RPMI8226 (cell line): ENCODE measurements around the gene EME2.
A peak's percentile ranks its signal among the peaks of the same experiment; 100 is the strongest.
"Not testable (repeated sequence)": the region's sequence is repeated elsewhere in the genome, so short reads cannot be mapped to it uniquely, and the experiment has no call there.

Experiments
- DNase-seq: peaks from one replicate; pipeline ENCODE4 v3.0.0-alpha.2; 2015

EME2 gene

DNA sequence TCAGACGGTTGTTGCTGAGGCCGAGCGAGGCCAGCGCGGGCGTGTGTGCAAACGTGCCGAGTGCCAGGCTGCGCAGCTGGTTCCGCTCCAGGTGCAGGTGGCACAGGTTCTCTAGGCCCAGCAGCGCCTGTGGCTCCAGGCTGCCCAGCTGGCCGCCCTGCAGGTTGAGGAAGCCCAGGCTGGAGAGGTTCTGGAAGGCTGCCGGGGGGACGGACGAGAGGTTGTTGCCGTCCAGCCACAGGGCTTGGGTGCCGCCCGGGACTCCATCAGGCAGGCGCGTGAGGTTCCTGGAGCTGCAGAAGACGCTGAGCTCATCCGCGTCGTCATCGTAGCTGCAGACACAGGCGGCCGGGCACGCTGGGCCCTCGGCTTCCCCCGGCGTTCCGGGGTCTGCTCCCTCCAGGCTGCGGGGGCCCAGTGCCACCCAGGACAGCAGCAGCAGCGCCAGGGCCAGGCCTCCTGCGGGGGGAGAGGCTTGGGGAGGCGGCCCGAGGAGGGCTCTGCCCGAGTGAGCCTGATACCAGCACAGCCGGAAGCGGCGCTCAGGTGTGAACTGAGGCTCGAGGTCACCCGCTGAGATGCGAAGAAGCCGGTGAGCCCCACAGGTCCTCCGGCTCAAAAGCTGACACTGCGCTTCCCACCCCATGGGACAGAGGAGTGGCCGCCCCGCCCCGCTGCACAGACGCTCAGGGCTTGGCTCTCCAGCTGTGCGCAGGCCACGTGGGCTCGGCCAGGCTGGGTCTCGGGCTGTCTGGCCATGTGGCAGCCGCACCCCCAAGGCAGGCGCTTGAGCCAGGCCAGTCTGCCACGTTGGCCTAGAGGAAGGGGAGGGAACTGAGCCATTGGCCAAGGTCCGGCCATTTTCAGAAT, 19.6 kb downstream of the EME2 start:
- DNase-seq, result no peak

DNA sequence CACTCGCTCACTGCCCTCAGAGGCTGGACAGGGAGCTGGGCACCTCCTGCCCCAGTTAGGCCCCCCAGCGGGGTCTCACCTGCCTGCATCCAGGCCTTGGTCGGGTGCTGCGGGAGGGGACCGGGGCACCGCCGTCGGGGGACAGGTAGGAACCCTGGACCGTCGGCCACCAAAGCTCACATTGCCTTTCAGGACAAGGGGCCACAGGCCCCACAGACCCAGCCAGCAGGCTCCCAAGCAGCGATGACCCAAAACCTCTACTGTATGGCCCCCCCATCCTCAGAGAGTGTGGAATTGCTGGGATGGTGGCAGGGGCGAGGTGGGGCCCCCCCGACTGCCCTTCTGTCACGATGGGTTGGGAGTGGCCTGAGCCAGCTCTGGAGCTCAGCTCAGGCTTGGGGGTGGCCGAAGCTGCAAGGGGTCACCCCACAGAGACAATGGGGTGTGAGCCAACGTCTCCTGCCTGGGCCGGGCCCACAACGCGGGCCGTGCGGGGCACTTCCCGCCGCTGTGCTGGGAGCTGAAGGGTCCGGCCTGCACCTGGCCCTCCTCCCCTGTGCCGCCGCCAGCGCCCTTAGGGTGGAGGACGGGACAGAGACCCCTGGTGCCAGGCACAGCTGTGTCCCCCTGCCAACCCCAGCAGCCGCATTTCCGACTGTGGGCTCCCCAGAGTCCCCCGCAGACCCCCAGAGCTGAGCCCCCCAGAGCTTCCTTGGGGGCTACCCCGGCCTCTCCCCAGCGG, 20.4 kb downstream of the EME2 start:
- DNase-seq, result no peak

DNA sequence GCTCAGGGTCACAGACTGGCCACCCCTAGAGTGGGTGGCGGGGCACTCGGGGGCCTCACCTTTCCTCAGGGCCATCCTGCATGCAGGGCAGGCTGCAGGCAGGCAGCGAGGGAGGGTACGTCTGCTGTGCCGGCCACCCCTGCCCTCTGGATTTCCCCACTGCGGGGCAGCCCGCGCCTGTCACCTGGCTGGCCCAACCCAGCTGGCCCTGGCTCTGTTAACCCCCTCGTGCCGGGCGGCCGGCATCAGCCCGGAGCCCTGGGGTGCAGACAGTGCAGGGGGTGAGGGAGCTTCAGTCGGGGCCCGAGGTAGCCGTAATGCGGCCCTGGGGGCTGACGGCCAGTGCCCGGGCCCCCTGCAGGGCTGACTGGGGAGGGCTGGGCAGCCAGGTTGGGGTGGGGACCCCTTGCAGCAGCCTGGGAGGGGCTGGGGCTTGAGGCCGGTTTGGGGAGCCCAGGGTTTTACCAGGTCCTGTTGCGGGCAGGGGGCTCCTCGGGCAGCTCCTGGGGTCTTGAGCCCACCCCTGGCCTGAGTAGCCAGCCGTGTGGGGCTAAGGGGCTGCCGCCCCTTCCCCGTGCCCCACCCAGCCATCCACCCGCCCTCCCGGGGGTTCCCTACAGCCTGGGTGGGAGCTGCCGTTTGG, 21.1 kb downstream of the EME2 start, which contains the start of gene IGFALS:
Gene IGFALS (minus strand): TSS at position 128 of the 643 bp plus-strand sequence. CDS start 53 bp downstream, at position 75.
- no peak for DNase-seq

DNA sequence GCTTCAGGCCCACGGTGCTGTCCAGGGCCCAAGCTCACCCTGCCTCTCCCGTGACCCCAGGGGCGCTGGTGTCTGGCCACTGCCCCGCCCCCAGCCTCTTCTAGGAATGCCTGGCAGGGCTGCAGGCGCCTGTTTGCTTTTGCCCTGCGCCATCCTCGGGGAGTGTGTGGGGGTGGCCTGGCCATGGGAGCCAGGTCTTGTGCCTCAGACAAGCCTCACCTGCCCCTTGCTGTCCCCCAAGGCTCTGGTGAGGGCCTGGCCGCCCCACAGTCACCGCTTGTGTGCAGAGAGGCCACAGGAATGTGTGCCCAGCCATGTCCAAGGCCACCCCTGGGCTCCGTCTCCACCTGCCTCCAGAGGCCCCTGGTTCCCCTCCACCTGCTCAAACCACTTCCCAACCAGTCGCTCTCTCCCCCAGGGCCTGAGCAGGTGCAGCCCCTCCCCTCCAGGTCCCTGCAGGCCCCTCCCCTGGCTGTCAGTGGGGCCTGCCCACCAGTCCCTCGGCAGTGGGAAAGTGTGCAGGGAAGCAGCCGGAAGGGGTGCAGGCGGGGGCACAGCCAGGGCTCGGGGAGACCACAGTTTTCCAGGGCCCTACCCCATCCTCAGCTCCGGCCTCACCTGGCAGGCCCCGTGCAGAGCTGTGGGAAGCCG, 21.7 kb downstream of the EME2 start:
- DNase-seq, result no peak

DNA sequence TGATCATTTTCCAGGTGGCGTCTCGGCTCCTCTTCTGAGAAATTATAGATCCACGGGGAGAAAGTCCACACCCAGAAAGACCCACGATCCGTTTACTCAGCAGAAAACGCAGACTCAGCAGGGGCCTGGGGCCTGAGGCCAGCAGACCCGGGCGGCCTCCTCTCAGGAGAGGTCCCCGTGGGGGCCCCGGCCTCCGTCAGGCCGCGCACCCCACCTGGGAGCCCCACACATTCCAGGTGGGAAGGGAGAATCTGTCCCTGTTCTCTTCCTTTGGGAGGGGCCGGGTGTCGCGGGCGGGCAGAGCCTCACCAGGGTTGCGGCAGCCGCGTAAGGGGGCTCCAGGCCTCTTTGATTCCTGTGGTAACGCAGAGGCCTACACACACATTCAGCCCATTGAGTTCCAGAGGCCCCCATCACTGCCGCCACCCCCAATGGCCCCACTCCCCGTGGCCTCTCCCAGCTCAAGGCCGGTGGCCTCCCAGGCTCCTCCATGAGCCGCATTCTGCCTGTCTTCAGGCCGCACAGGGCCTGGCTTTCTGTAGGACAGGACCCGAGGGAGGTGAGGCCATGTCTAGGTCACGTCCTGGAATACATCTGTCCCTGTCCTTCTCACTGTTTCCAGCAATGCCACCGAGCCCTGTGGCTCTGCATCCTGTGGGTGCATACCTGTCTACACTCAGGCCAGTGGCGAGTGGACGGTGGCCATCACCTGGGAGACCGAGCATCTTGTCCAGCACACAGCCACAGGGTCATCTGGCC, 22.5 kb downstream of the EME2 start:
- DNase-seq, result no peak

DNA sequence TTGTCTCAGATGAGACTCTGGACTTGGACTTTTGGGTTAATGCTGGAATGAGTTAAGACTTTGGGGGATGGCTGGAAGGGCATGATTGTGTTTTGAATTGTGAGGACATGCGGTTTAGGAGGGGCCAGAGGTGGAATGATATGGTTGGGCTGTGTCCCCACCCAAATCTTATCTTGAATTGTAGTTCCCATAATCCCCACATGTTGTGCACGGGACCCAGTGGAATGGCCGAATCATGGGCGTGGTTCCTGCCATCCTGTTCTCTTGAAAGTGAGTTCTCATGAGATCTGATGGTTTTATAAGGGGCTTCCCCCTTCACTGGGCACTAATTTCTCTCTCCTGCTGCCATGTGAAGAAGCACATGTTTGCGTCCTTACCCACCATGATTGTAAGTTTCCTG, 26.7 kb downstream of the EME2 start:
- not testable (repeated sequence) for DNase-seq

DNA sequence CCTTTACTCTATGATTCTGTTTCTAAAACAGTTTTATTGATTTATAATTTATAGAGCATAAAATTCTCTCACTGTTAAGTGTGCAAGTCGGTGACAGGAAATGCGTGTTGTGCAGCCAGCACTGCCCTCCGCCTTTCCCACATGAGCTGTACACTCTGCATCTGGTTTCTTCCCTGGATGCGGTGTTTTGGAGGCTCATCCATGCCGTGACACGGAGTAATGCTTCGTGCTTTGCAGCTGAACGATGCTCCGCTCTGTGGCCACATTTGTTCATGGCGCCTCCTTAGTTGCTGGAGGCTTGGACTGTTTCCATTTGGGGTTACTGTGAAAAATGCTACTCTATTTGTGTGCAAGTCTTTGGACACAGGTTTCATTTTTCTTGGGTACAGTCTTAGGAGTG, 28.1 kb downstream of the EME2 start:
- DNase-seq, result no peak

DNA sequence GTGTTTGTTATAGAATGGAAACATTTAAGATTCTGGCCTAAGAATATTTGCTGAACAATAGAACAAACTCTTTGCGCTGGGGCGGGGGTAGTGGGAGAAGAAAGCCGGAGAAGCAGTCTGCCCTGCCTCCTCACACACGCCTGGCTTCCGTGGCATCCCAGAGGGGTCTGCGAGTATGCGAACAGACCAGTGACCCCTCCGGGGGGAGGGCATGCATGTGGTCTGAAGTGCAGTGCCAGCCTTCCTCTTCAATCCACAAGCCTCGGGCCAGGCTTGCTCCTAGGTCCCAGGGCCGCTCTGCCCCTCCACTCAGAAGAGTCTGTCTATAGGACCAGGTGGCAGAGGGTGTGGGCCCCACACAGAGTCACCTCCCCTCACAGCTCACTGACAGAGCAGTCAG, 35.0 kb downstream of the EME2 start:
- no peak for DNase-seq

DNA sequence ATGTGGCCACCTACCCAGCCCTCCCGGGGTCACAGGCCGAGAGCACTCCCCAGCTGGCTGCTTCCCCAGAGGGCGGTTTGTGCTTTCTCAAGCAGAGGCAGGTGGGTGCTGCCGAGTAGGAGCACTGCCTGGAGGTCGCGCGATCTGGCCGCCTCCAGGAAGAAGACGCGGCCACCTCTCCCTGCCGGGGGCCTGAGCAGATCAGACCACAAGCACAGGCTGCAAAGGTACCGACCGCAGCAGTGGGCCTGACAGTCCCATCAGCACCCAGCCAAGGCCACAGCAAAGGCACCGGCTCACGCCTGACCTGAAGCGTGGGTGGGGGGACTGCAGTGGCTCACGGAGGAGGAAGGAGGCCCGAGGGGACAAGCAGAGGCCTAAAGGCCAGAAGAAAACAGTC, 36.1 kb downstream of the EME2 start:
- DNase-seq, result no peak

DNA sequence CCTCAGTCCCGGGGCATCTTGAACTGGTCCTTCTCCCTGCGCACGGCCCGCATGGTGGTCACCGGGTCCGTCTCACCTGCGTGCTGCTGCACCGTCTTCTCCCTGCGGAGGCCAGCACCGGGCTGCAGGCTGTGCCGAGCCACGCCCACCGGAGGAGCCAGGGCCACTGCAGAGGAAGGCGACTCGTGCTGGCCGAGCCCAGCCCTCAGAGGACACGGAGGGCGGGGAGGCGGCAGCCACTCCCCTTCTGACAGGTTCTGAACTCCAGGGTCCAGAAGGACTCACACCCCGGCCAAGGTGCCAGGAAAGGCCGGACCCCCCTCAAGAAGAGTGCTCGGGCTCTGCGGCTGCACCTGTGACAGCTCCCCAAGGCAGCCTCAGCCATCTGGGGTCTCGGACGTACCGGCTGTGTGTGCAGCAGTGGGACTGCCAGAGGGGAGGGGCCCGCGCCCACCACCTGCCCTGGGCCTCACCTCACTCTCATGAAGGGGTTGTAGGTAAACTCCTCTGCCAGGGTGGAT, 36.7 kb downstream of the EME2 start:
- no peak for DNase-seq

DNA sequence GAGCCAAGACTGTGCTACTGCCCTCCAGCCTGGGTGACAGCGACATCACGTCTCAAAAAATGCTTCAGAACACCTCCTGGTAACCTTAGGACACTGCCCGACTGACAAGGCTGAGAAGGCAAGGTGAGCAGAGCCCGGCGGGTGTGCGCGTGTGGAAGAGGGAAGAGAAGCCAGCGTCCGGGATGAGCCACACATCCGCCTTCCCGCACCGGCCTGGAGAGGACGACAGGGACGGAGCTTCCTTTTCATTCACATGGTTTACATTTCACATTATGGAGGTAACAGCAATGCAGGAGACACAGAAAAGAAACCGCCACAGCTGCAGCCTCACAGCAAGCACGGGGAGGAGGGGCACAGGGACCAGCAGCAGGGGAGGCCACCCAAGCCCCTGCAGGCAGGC, 37.5 kb downstream of the EME2 start:
- DNase-seq, result no peak

DNA sequence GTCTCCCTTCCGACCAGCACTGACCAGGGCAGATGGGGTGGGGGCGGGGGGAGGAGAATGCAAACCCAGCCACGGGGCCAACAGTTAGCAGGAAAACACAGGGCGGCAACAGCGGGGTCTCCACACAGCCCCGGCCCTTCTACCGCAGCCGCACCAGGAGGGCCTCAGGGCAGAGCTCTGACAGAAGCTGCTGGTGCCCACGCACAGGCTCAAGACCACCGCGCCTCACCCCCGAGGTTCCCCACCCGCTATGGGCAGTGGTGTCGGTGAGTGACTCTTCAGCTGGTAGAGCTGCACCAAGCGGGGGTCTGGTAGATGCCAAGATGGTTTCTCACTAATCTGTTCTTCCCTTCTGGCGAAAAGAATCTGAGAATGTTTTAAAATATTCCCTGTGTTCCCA, 37.9 kb downstream of the EME2 start:
- DNase-seq, result no peak

DNA sequence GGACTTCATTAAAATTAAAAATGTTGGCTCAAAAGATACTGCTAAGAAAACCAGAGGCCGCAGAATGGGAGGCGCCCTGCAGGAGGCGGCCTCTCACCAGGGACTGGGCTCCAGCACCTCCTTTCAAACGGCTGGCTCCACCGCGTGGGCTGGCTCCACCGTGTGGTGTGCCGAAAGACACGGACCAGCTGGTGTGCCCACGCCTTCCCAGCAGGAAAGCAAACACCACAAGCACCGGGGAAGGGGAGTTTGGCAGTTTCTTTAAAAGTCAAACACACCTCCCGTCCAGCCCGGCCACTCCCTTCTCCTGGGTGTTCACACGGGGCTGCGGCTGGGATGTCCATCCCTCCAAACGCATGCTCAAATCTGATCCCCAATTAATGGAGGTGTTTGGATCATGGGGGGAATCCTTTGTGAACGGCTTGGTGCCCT, 40.1 kb downstream of the EME2 start:
- peak; percentile 35 for DNase-seq

DNA sequence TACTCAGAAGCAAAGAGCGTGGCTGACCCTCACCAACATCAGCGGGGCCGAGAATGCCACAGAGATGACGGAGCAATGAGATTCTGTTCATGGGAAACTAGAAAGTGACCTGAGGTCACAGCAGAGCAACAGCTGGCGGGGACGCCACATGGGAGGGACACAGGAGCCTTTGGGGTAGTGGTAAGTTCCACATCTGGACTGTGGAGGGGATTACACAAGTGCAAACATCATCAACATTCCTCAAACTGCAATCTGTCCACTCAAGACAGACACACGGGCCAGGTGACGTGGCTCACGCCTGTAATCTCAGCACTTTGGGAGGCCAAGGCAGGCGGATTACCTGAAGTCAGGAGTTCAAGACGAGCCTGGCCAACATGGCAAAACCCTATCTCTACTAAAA, 42.9 kb downstream of the EME2 start:
- no peak for DNase-seq

DNA sequence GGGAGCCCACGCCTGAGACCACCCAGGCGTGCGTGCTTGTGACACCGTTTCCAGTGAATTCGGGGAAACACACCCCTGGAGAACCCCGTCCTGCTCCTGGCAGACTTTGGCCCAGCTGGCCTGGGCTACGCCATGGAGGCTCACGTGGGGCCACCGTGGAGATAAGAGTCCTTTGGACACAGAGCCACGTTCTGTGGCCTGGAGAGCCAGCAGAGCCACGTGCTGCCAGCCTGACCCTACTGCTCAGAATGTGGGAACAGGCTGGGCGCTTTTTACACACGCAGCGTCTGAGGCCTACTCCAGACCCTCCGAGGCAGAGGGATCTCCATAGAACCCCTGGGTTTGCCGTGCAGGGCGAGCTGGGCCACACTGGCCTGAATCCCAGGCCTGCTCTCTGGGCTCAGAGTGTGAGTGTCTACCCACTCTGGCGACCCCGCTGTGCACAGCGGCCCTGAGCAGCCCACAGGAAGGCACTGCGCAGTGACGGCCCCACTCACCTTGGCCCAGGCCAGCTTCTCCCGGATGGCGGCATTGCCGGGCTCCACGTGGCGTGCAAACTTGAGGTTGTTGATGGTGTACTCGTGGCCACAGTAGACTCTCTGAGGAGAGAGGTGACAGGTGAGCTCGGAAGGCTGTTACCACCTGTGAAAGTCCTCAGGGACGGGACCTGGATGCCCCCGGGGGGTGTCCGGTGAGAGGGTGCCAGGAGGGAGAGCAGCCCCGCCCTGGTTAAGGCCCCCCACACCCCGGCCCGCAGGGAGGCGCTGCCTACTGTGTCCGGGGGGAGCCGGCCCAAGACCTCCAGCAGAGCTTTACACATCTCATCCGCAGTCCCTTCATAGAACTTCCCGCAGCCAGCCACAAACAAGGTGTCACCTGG, 44.0 kb downstream of the EME2 start:
- no peak for DNase-seq

DNA sequence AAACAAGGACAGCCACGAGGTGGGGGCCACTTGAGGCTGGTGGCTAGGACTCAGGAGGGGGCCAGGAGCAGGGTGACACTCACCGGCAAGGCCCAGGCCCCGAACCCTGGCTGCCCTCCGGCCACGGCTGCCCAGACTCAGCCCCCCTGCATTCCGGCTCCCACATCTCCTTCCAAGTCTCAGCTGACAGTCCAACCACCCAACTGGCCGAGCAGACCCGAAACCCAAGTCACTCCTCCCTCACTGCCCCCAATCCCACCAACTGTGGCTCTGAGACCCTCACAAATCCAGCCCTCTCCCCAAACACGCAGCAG, 44.6 kb downstream of the EME2 start:
- DNase-seq, result no peak

DNA sequence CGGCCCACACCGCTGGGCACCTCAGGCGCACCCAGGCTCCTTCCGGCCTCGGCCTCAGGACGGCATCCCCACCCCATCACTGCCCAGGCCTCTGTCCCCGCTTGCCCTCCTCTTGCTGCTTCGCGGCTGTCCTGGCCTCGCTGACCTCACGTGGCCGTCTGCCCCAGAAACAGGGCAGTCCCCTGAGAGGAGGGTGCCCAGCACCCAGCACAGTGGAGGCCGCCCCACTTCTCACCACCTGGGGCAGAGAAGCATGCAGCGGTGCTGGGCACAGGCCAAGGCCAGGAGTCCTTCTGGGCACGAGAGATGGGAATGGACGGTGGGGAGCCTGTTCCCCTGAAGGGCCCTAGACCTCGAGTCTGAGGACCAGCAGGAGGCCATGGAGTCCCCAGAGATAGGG, 45.1 kb downstream of the EME2 start:
- no peak for DNase-seq

DNA sequence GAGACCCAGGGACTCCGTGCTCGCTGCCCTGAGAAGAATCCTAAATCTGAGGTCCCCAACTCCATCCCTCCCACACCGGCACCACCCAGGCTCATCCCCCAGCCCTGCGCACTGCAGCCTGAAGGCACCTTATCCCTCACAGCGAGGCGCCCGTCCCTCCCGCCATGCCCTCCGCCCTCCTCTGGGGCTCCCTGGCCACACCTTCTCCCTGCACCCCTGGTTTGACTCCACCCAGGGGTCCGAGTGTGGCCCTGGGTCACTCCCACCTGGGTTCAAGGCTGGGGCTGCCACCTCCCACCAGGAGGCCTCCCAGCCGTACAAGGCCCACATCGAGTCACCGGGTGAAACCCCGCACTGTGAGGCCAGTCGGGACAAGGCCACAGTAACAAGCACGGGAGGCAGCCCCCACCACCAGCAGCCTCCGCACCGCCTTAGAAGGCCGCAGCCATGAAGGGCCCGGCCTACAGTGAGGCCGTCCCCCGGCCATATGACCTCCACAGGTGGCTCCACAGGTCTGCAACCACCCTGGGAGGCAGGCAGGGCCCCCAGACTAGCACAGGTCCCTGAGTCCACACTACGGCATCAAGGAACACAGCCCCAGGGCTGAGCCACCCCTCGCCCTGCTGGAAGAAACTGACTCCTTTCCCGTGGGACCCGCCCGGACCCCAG, 45.7 kb downstream of the EME2 start:
- DNase-seq, result no peak

DNA sequence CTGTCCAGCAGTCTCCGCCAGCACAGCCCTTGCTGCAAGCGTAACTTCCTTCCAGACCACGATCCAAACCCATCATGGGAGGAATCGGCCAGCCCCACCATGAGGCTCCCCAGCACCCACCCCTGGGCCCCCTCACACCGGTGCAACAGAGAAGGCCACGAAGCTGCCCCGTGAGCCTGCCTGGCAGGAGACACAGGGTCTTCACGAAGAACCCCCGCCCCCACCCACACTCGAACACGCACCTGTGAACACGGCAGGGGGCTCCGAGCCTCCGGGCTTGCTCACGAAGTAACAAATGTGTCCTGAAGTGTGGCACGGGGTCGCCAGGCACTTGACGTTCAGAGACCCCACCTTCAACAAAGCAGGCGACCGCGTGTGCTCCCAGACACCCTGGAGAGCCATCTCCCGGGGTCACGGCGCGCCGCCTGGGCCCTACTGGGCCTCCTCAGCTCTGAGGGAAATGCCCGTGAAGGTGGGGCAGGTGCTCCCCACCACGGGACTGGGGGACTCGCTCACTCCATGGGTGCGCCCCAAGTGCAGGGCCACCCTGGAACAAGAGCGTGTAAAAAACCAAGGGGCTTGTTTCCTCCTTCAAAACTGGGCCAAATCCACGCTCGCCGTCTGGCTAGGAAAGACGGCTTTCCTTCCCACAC, 46.4 kb downstream of the EME2 start:
- no peak for DNase-seq

DNA sequence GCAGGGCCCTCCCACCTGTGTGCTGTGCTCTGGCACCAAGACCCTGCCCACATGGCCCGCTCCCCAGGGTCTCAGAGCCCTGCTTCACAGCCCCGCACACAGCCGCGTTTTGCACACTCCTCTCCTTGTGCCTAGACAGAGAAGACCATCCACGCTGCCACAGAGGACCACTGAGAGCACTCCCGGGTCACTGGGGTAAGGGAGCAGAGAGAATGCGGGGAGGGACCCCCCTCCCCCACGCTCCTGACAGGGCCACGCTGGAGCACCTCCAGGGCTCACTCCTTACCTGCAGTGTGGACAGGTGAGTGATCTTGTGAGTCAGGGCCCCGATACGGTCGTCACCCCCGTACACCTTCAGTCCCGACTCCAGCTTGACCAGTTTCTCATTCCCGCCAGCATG, 47.0 kb downstream of the EME2 start:
- no peak for DNase-seq
